Measurements from ENCODE around the gene PHF24. TPM values are rescaled to one million over a fixed set of nuclear protein-coding genes. Genes with fewer than 3 reads are reported as not detected.

Gene PHF24
- total RNA-seq, 4 donors from 2014 or later: 0.09 to 0.57 (median 0.44) TPM; not detected in 1

GRCh38 chr9:34987160-34987901, 29.2 kb downstream of the PHF24 start:
- 37 to 53% methylated on average over 3 to 7 of the region's 7 CpGs for WGBS, 2 donors
- H3K27ac ChIP-seq: no peak overlapping the region
- no peaks in the 10 kb centered on the region for H3K27me3 ChIP-seq
- TF ChIP-seq CTCF (IDR thresholded peaks at IDR 0.05) (no peak), POLR2A (IDR thresholded peaks at IDR 0.05) (no peak)
- DNase-seq: no peak
- H3K4me1 ChIP-seq: peaks cover 12 to 51% (median 31%) of the 10 kb centered on the region in 3 donors
- intact Hi-C loops (cut with DNase I): loop anchor here (5.0 to 10.0 kb wide), 2 partner anchors 90 to 487 kb away; a partner anchor contains a TSS
- H3K36me3 ChIP-seq: no peaks in the 10 kb centered on the region
- H3K9me3 ChIP-seq: no peaks in the 10 kb centered on the region
- H3K4me3 ChIP-seq: no peak overlapping the region

- WGBS, 2 donors: 14 to 26% methylated on average over 13 to 20 of the region's 25 CpGs
- Histone ChIP-seq H3K27ac (peak overlapping the region; percentile 68 to 97 (median 90)), H3K4me1 (peaks cover 21 to 62% (median 42%) of the 10 kb centered on the region in 3 donors), H3K27me3 (no peaks in the 10 kb centered on the region), H3K9me3 (no peaks in the 10 kb centered on the region), H3K4me3 (peak overlapping the region; percentile 35 to 94 (median 82)), H3K36me3 (no peaks in the 10 kb centered on the region)
- TF ChIP-seq POLR2A (IDR thresholded peaks at IDR 0.05): no peak
- no peak for TF ChIP-seq CTCF (IDR thresholded peaks at IDR 0.05)
- intact Hi-C loops (cut with DNase I): loop anchor here (5.0 to 10.0 kb wide), 2 partner anchors 91 to 486 kb away; a partner anchor contains a TSS
- no peak for DNase-seq
Measured at GRCh38 chr9:34988218-34989002, 30.3 kb downstream of the PHF24 start.

- intact Hi-C loops (cut with DNase I): loop anchor here (5.0 to 10.0 kb wide), 2 partner anchors 92 to 486 kb away; a partner anchor contains a TSS
- H3K27me3 ChIP-seq: no peaks in the 10 kb centered on the region
- peak within 1 kb of the TSS; percentile 66 to 94 (median 82) for H3K4me3 ChIP-seq
- H3K4me1 ChIP-seq: peaks cover 28 to 71% (median 50%) of the 10 kb centered on the region in 3 donors
- peak; percentile 95 for DNase-seq
- no peaks in the 10 kb centered on the region for H3K9me3 ChIP-seq
- WGBS, 2 donors: 0 to 2% methylated on average over 22 to 24 of the region's 65 CpGs
- H3K36me3 ChIP-seq: no peaks in the 10 kb centered on the region
- H3K27ac ChIP-seq: peak within 1 kb of the TSS; percentile 89 to 97 (median 96)
- peak in 3 of 4 donors; percentile 78 to 92 (median 87) for TF ChIP-seq POLR2A (IDR thresholded peaks at IDR 0.05)
- TF ChIP-seq CTCF (IDR thresholded peaks at IDR 0.05): peak in 3 of 6 experiments; percentile 3 to 13 (median 5)
Measured at GRCh38 chr9:34989003-34989945, 31.2 kb downstream of the PHF24 start, which contains the start of gene DNAJB5. Gene DNAJB5 (plus strand): TSS chr9:34989745. CDS start chr9:34990631, 886 bp downstream.

GRCh38 chr9:34989946-34990635, 32.0 kb downstream of the PHF24 start:
- no peak for TF ChIP-seq POLR2A (IDR thresholded peaks at IDR 0.05)
- no peak for TF ChIP-seq CTCF (IDR thresholded peaks at IDR 0.05)
- H3K27ac ChIP-seq: peak overlapping the region; percentile 89 to 97 (median 96)
- no peaks in the 10 kb centered on the region for H3K27me3 ChIP-seq
- H3K9me3 ChIP-seq: no peaks in the 10 kb centered on the region
- H3K4me1 ChIP-seq: peaks cover 36 to 79% (median 58%) of the 10 kb centered on the region in 3 donors
- H3K4me3 ChIP-seq: peak overlapping the region; percentile 66 to 94 (median 82)
- no peaks in the 10 kb centered on the region for H3K36me3 ChIP-seq
- 0% methylated on average over 8 of the region's 39 CpGs; no CpG with 5 or more reads in 1 of the 2 donors for WGBS, 2 donors
- DNase-seq: no peak
- intact Hi-C loops (cut with DNase I): loop anchor here (5.0 to 10.0 kb wide), 3 partner anchors 85 to 485 kb away; partner anchors contain the start of genes FANCG and VCP

All from esophagus squamous epithelium (tissue), 5 donors.